SH-SY5Y (cell line): Measurements from ENCODE around the gene ACSM5.

ENCODE experiments used
- GATA2 ChIP-seq: IDR thresholded peaks from 2 replicates; pipeline ENCODE4 v1.6.1; 2011; ENCODE audit warnings: mild to moderate bottlenecking, low read depth, low read length
- GATA3 ChIP-seq: IDR thresholded peaks from 2 replicates; pipeline ENCODE4 v1.6.1; 2011; ENCODE audit warnings: low read depth, mild to moderate bottlenecking, low read length, moderate library complexity

GRCh38 chr16:20369452-20370054, 39.8 kb upstream of the ACSM5 start:
- TF ChIP-seq GATA3 (no peak), GATA2 (no peak)
